Sigmoid colon (tissue), 4 donors: ENCODE measurements around the gene IQGAP1.

ENCODE experiments used
- EP300 ChIP-seq, 4 donors: sonication (generic); formaldehyde crosslinking; IDR thresholded peaks; one replicate each; pipeline ENCODE4 v1.6.1; 2017; ENCODE audit warnings: antibody characterized with exemption in 4 of 4
- POLR2A ChIP-seq, 2 donors: fragments of 450-650 bp; IDR thresholded peaks; one replicate each; pipeline ENCODE4 v1.6.1; 2016; ENCODE audit warnings: antibody characterized with exemption in 2 of 2, mild to moderate bottlenecking in 2 of 2, moderate library complexity in 2 of 2
- TF ChIP-seq, protein P1 (sequence below), 4 experiments: fragments of 450-650 bp in 3 of 4; fragments of 200-600 bp in 1 of 4; IDR thresholded peaks; one replicate each; pipeline ENCODE4 v1.5.1; 2016 to 2019; ENCODE audit warnings: antibody characterized with exemption in 4 of 4, mild to moderate bottlenecking in 3 of 4, moderate library complexity in 2 of 4

DNA sequence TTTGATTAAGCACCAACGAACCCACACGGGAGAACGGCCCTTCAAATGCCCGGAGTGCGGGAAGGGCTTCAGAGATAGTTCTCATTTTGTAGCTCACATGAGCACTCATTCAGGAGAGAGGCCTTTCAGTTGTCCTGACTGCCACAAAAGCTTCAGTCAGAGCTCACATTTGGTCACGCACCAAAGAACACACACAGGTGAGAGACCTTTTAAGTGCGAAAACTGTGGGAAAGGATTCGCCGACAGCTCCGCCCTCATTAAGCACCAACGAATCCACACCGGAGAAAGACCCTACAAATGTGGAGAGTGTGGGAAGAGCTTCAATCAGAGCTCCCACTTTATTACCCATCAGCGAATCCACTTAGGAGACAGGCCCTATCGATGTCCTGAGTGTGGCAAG is 27.3 kb upstream of the IQGAP1 start:
- TF ChIP-seq POLR2A (IDR thresholded peaks at IDR 0.05) (no peak), EP300 (IDR thresholded peaks at IDR 0.05) (no peak)
- TF ChIP-seq, protein P1, sequence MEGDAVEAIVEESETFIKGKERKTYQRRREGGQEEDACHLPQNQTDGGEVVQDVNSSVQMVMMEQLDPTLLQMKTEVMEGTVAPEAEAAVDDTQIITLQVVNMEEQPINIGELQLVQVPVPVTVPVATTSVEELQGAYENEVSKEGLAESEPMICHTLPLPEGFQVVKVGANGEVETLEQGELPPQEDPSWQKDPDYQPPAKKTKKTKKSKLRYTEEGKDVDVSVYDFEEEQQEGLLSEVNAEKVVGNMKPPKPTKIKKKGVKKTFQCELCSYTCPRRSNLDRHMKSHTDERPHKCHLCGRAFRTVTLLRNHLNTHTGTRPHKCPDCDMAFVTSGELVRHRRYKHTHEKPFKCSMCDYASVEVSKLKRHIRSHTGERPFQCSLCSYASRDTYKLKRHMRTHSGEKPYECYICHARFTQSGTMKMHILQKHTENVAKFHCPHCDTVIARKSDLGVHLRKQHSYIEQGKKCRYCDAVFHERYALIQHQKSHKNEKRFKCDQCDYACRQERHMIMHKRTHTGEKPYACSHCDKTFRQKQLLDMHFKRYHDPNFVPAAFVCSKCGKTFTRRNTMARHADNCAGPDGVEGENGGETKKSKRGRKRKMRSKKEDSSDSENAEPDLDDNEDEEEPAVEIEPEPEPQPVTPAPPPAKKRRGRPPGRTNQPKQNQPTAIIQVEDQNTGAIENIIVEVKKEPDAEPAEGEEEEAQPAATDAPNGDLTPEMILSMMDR (IDR thresholded peaks at IDR 0.05): no peak
